Fibroblast of gingiva (primary cell): Measurements from ENCODE around the gene MAPKAPK3.

Experiments
- DNase-seq: peaks from one replicate; pipeline ENCODE4 v3.0.0-alpha.2; 2011; ENCODE audit warnings: low read depth

MAPKAPK3 gene

DNA sequence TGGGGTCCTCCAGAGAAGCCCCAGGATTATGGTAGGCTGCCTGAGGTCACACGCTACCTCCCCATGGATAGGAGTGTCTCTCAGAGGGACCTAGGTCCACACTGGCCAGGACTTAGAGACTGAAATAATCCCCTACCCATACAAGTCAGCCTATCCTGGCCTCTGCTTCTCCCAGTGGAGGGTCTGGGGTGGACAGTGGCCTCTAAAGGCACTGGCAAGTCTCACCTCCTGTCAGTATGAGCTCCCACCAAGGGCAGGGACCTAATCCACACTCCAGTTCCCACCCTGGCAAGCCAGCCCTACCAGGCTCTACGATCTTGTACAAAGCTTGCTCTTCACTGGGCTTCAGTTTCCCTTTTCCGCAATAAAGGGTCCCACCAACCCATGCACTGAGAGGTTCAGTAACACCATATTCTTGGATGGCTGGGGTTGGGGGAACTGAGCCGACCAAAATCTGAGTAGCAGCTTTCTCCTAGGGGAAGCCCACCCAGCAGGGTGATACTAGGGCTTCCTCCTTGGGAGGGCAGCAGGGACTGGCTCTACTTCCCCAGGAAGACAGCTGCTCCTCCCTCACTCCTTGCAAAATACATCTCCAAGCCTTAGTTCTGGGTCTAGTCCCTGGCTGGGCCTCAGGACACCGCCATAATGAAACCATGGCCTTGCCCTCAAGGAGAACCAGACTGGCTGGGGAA, 7.7 kb upstream of the MAPKAPK3 start:
- DNase-seq, result no peak

DNA sequence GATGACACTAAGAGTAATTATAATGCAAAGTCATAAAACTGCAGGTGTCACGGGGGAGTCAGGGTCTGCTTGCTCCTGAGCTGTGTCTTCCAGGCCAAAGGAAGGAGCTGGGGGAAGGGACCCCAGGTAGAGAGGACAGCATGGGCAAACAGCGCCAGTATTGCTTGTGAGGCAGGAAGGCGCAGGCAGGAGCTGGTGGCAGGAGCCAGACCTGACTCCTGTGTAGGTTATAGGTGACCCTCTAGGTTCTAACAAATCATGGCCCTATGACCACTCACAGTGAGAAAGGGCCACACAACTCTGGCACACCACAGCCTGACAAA, 7.2 kb upstream of the MAPKAPK3 start:
- no peak for DNase-seq

DNA sequence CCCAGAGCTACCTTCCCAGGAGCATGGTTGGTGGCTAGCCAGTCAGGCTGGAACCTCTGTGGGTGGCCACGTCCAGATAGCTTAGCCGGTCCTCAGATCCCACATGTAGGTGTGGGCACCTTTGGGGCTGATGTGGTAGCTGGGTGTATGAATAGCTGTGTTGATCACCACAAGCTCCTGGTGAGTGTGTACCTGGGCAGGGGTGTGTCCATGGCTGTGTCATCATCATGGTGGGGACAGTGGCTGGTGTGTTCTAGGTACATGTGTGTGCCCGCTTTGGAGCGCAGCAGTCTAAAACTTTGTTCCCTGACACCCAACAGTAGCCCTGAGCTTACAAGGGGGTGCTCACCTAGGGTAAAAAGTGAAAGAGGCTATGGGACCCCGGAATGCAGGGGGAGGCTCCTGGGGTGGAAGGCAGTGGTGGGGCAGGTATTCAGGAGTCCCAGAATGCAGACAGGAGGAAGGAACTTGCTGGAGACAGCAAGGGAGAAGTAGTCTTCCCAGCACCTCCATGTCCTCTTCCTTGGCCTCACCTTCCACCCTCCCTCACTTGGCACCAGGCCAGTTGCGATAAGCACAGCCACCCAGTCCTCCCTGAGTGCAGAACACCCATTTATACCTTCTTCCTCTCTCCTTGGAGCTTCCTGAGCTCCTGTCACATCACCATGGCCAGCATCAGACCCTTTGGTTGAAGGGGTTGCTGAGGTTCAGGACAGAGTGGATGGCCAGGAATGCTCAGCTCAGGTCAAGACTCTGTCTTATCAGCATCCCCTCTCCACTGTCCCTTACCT, 6.6 kb upstream of the MAPKAPK3 start:
- no peak for DNase-seq

DNA sequence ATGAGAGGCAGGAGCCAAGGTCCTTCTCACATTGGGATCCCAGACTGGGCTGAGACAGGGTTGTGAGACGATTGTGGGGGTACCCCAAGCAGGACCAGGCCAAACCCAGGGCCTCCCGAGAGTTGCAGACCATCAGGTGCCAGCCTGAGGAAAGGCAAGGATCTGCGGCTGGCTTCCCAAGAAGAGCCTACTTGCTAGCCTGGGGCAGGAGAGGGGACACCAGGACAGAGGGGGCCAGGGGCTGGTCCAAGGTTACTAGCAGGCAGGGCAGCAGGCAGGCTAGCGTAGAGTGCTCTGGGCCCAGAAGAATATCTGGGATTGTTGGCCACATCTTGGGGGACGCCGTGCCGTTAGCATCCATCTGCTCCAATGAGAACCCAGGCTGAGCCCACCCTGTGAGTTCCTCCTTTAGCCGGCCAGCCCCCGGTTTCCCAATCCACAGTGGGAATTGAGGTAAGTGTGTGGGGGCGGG, 5.9 kb upstream of the MAPKAPK3 start:
- no peak for DNase-seq

DNA sequence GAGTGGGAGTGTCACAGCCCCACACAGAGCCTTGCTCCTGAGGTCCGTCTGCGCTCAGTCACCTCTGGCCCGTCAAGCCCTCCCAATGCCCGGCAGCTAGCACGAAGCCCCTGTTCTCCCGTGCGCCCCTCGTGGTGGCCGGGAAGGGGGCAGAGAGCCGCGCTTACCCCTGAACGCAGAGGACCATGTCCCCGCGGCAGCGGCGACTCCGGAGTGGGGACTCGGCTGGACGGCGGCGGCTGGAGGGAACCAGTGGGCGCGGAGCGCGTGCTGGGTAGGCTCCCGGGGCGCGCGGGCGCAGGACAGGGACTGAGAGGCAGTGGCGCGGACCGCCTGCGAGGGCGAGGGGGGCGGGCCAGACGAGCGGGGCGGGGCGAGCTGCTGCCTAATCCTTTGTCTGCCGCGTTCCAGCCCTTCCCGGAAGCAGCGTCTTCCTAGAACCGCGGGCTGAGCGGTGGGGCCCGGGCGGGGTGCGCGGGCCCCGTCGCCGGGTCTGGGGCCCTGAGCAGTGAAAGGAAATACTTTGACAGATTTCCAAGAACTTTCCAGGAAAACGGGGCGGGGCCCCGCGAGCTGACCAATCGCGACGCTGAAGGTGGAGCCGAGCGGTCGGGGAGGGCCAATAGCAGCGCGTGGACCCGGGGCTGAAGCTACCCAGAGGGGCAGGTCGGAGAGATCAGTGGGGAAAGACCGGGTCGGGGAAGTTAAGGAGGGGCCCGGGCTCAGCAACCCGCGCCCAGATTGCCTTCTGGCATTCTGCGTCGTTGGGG, 5.3 kb upstream of the MAPKAPK3 start, which contains the start of gene CISH:
CISH (minus strand) TSS at position 311 of the 770 bp plus-strand sequence; CDS start at position 187, 124 bp downstream.
- peak; percentile 96 for DNase-seq

DNA sequence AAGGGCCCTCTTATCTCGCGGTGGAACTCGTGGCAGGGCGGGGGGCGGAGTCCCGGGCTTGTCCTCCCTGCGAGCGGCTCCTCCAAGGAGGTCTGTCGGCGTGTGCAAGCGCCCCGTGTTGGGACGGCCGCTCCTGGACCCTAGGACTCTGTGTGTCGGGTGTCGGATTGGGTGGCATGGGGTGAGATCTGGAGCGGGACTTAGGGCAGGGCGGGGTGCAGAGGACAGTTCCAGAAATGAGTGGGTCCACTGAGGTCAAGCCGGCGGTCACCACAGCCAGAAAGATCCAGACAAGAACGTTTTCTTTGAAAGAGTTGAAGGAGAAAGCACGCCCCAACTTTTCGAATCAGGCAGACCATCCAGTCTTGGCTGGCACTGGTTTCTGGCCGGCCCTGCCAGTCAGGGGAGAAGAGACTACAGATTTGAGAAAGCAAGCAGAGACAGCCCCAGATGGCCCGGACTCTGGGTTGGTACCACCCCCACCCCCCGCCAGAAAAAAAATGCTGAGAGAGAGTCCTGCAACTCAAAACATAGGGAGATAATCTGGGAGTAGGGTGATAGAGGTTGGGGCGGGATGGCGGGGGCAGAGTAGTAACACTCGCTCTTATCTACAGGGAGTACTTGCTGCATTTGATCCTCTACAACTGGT, 4.6 kb upstream of the MAPKAPK3 start:
- no peak for DNase-seq

DNA sequence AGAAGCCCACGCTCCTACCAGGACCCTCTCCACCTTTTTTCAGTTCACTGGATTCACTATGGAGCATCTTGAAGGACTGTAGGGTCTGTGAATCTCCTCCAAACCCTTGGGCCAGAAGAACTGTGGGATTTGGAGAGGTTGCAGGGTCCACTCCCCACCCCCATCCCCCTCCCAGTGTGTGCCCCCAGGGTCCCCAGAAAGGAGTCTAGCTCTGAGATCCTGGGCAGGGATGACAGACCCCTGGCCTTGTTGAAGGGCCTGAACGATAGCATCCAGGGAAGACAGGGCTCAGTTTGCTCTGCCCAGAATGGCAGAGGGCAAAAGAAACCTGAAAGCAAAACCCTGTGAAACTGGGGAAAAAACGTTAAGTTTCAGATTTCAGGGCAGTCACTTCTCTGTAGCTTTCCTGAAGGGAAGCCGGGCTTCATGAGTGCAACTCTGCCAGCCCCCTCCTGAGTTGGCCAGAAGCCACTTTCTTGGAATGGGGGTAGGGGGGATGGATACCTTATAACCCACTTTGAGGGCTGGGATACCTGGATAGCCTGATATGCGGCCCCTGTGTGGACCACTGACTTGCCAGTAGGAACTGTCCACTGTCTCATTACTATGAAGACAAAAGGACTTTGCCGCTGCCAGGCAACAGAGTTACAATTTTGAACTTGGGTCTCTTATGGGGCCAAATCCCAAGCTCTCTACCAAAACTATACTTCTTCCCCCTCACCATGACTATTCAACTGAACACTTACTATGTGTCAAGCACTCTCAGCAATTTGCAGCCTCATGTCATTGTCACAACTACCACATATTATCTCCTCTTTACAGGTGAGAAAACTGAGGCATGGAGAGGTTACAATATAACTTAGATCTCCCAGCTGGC, 3.7 kb upstream of the MAPKAPK3 start:
- DNase-seq, result no peak

DNA sequence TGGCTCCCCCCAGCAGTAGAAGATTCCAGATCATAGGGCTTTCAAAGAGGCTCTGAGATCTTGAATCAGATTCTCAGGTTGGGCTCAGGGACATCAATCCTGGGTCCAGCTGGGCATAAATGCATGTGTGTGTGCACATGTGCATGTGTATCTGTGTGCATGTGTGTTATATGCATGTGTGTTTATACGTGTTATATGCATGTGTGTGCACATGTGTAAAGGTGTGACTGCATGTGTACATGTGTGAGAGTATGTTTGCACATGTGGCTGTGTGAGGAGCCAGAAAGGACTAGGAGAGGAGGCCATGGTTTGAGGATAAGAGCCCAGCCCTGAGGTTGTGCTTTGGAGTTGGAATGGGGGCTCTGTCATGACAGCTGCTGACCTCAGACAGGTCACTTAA, 1.8 kb upstream of the MAPKAPK3 start:
- no peak for DNase-seq

DNA sequence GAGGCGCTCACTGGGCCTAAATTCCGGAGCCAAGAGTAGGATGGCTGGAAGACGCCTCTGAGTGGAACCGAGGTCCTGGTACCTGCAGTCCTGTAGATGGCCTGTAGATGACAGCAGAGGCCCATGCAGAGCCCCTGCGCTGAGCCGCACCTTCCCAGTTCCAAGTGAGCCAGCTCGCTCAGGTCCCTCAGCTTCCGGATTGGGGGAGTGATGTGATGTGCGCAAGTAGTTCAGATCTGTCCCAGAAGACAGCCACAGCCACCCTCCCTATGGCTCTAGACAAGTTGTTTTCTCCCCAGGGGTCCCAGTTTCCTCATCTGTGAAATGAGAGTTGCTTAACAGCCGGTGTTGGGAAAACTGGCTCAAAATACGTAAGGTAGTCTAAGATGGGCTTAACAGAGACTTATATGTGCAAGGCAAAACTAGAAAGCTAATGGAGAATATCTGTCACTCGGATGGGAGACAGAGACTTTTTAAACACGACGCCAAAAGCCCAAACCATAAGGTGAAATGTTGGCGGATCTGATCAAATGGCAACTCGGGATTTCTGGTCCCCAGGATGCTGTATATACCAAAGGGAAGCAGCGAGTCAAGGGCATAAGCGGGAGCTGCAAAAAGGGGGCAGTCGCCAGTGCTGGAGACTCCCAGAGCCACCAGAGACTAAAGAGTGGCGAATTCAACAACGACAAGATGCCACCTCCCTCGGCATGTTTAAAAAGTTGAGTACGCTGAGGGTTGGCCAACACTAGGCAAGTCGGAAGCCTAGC, 765 bp upstream of the MAPKAPK3 start:
- peak; percentile 69 for DNase-seq

DNA sequence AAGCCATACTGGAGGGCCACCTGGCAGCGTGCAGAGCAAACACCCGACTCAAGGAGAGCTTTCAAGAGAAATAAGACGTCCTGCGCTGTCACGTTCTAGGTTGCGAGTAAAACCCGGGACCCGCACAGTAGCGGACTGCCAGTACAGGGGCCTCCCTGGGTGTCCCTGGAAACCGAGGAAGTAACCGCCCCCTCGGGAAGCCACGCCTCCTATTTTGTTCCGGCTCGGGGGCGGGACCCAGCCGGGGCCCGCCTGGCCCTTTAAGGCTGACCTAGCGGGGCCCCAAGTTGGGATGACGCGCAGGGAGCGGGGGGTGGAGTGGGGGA, 218 bp upstream of the MAPKAPK3 start:
- peak; percentile 84 for DNase-seq

DNA sequence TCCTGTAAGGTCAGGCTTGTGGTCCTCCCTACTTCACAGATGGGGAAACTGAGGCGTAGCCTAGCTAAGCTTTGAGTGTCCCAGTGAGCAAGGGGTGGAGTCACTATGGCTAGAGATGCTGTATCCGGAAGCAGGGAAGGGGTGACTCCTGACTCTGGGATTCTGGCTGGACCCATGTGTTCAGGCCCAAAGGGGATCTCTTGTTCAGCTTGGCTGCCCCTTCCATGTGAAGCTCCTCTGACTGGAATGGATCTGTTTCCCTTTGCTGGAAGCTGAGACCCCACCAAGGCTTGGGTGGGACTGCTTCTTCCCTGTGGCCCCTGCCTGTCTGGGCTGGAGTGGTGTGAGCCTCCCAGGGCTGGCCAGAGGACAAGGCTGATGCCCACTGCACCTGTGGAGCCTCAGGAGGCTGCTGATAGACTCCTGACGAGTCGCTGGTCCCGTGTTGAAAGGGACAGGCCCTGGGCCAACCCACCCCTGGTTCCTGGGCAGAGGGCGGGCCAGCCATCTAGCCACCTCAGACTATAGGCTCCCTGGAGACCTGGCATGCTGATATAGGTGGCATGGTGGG, 1.0 kb downstream of the MAPKAPK3 start:
- no peak for DNase-seq

DNA sequence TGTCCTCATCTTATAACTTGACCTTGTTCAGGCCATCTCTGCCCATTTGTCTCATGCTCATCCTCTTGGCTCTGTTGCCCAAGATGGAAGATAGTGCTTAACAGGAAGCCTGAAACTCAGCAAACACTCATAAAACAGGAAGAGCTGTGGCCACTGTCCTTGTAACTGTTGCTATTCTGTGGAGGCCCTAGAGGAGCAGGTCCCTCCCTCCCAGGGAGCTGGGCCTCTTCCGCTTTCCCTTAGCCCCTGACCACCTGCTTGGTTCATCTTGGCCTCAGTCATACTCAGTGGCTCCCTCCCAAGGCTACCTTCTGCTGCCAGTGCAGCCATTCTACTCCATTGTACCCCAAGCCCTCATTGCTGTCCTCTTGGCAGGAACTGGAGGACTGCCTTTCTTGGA, 3.5 kb downstream of the MAPKAPK3 start:
- DNase-seq, result no peak

DNA sequence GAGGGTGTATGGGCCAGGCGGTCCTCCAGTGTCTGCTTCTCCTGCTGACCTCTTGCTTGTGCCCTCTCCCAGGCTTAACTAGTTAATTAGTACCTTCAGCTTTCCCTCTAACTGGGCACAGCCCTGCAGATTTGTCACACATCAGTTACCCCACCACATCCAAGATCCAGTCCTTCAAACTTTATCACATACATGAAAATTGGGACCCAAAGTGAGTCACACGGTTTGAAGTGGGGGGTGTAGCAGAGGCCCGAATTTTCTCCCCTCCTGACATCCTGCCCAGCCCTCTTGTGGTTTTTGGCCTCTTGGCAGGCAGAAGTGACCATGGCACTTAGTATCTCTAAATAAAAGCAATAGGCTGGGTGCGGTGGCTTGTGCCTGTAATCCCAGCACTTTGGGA, 3.9 kb downstream of the MAPKAPK3 start:
- peak; percentile 25 for DNase-seq

DNA sequence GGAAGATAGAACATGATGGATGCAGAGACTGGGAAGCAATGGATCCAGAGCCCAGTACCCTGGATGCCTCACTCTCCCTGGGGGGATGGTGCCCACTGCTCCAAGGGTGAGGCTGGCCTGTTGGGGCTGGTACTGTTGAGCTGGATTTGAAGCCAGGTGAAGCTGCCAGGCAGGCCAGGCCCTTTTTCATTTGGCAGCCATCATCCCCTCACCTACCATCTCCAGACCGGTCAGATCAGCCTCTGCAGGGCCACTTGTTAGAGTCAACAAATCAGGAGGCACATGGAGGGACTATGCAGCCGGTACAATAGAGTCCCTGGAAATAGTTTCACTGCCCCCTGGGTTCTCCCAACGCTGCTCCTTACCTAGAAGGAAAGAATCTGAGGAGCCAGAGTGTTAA, 5.9 kb downstream of the MAPKAPK3 start:
- no peak for DNase-seq

DNA sequence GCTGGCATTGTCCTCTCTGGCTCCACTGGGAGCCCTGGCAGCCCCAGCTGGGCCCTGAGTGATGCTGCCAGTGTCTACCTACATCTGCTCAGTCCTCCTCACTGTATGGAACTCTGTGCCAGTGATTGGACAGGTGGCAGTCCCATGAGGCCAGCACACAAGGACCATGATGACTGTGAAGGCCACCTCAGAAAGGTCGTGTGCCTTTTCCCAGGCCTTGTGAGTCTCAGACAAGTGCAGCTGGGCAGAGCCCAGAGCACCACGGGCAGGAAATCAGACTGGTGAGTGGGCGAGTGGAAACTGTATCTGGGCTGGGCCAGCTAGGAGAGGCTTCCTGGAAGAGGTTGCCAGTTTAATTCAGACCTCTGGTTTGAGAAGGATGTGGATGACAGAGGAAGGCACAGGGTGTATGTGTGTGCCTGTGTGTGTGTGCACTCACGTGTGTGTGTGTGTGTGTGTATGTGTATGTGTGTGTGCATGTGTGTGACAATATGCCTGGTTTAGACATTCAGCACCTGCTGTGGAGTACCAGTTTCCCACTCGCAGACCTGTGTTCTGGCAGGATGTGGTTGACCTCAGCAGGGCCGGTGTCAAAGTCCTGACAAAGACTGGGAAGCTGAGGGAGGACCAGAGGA, 7.0 kb downstream of the MAPKAPK3 start:
- no peak for DNase-seq

DNA sequence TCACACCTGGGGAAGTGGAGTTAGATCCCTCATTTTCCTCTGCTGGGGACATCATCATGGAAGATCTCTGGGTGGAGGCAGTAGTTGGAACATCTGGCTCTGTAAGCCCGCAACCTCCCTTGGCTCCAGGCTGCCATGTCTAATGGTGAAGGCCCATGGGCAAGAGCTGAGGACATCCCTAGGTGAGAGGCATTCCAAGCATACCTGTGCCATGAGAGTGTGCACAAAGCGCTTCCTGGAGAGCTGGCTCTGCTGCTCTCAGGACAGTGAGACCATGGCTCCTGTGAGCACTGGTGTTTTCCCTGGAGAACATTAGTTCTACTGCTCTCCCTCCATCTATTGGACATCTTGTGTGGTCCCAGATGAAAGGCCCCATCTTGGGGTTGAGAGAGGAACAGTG, 7.7 kb downstream of the MAPKAPK3 start:
- no peak for DNase-seq

DNA sequence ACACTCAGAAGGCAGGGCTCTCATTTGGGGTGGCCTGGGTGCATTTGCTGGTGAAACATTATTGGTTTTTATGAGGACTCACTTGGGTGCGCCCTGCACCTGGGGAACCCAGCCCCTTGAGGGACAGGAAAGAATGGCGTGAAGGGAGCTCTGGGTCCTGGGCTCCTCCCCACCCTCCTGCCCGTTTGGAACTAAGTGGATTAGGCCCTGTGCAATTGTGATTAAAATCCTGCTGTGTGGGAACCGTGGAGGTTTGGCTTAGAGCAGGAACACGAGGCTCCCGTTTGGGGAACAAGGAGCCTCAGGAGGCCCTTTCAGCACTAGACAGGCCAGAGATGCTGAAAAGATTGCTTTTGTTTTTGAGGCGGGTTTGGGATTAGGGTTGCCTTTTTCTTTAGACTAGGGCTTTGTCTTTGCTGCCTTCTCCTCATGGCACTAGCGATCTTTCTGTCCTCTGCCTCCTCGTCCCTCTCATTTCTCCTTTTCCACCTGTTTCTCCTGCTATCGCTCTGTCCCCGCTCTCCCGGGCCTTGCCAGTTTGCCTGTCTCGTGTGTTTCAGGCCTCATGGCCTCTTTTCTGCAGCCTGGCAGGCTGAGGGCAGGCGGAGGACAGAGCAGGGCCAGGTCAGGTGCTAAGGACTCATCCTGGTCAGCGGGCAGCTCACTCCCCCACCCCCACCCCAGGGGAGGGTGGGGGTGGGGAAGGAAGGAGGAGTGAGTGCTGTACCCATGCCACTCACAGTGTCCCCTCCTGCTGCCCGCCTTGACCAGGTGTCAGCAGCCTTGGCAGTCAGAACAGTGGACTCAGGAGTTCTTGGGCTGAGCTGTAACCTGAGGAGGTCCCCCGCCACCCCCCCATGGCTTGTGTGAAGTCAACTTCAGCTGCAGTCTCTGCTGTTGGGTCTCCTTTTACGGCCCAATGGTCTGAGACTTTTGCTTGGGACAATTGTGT, 8.6 kb downstream of the MAPKAPK3 start:
- no peak for DNase-seq

DNA sequence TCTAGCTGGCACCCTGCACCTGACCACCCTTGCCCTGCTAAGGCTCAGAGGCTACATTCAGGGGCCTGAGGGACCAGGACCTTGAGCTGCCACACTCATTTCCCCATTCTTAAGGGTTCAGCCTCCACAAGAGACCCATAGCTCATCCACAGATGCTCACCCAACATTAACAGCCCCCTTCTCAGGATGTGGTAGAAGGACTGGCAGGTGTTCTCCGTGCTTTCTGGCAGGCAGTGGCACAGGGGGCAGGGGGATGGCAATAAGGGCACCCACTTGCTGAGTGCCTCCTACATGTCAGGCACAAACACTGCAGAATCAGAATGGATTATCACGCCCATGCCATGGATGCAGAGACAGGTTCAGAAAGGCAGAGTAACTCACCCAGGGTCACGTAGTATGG, 9.4 kb downstream of the MAPKAPK3 start:
- DNase-seq, result no peak
